Putamen (tissue), 1 donor: ENCODE measurements around the gene SLAIN1.

Source experiments
- DNase-seq: peaks from one replicate; pipeline ENCODE4 v3.0.0-alpha.2; 2016; ENCODE audit warnings: low spot score

Gene SLAIN1

DNA sequence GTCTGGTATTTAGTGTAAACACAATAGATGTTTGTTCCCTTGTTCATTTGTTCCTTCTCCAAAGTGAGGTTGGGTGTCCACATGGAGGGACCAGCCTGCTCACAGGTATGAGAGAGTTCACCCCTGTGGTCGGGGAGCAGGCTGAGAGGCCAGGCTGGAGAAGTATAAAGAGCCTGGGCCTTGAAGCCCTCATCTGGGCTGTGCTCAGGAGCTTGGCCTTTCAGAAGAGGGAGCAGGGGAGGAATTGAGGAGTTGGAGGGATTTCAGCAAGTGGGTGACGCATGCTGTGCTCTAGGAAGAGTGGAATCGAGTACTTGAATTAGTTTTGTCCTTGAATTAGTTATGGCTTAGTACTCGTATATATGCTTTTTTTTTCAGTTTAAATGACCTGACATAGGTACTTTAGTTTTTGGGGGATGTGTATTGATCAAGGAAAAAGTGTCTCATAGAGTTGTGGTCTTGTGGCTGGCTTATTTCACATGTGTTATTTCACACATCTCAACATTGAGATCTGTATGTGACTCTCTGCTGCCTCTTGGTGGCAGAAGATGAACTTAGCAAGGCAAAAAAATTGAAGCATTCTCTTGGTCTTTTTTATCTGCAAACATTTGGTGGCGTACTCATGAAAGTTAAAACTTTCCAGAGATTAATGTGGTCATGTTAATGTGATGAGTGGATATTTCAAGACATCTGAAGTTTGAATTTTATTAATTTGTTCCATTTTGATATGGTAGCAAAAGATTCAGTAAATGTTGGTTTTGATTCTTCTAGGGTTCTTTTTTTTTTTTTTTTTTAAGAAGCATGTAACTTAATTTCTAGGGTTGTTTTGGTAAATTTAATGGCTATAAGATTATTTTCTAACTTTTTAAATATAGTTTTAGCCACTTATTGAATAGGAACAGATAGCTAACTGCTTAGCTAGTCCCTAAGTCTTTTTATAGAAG lies 54.3 kb downstream of the SLAIN1 start:
- peak; percentile 80 for DNase-seq

DNA sequence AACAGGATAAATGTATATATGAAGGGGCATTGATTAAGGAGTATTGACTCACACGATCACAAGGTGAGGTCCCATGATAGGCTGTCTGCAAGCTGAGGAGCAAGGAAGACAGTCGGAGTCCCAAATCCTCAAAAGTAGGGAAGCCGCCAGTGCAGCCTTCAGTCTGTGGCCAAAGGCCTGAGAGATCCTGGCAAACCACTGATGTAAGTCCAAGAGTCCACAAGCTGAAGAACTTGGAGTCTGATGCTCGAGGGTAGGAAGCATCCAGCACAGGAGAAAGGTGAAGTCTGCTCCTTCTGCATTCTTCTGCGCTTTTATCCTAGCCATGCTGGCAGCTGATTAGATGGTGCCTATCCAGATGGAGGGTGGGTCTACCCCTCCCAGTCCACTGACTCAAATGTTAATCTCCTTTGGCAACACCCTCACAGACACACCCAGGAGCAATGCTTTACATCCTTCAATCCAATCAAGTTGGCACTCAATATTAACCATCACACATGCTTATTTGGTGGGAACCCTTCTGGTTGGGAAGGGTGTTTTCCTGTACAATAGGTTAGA lies 55.1 kb downstream of the SLAIN1 start:
- no peak for DNase-seq

DNA sequence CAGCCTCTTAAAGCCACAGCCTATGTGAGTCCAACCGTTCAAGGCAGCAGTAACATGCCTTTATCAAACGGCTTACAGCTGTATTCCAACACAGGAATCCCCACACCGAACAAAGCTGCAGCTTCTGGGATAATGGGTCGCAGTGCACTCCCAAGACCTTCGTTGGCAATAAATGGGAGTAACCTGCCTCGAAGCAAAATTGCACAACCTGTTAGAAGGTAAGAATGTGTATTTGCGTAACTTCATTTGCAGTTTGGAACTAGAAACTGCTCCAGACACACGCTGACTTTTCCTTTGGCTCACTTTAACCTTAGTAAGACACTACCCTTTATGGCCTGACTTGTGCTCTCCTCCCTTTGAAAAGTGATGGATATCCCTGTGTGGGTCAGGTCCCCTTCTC lies 63.4 kb downstream of the SLAIN1 start:
- DNase-seq: no peak

DNA sequence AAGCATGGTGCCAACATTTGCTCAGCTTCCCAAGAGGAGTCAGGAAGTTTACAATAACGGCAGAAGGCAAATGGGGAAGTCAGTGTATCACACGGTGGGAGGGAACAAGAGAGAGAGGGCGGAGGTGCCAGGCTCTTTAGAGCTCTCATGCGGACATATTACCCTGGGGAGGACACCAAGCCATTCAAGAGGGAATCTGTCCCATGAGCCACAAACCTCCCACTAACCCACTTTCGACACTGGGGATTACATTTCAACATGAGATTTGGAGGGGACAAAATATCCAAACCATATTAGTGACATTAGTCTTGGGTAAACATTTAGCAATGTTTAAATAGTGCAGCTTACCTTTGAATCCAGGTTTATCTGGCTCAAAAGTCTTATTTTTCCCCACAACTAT lies 69.9 kb downstream of the SLAIN1 start:
- no peak for DNase-seq

DNA sequence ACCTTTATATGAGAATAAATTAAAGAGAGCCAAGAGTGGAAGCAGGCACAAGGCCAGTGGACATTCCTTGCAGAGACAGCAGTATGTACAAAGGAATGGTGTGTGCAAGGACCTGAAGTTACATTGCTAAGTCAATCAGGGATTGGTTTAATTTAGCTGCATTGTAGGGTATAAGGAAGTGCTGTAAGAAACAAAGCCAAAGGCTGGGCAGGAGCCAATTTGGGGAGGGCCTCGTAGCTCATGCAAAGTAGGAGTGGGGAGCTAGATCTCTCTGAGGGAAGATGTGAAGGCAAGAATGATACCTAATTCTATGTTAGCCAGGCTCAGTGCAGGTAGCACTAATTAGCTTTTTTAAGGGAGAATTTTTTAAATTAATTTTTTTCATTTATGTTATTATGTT lies 76.7 kb downstream of the SLAIN1 start:
- no peak for DNase-seq

DNA sequence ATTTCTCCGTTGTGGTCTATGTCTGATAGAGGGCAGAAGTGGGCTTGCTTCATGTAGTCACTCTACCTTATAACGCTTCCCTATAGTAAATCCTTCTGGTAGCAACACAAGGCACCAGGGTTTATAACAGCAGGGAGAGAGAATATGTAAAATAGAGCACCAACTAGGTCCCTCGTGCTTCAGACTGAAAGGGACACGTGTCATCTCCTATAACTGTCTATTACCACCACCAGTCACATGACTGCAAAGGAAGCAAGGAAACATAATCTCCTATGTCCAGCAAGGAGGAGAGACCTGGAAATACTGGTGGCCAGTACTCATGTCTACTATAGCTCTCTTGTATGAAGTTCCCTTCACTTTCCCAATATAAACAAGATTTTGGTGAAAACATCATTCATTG lies 79.2 kb downstream of the SLAIN1 start:
- no peak for DNase-seq

DNA sequence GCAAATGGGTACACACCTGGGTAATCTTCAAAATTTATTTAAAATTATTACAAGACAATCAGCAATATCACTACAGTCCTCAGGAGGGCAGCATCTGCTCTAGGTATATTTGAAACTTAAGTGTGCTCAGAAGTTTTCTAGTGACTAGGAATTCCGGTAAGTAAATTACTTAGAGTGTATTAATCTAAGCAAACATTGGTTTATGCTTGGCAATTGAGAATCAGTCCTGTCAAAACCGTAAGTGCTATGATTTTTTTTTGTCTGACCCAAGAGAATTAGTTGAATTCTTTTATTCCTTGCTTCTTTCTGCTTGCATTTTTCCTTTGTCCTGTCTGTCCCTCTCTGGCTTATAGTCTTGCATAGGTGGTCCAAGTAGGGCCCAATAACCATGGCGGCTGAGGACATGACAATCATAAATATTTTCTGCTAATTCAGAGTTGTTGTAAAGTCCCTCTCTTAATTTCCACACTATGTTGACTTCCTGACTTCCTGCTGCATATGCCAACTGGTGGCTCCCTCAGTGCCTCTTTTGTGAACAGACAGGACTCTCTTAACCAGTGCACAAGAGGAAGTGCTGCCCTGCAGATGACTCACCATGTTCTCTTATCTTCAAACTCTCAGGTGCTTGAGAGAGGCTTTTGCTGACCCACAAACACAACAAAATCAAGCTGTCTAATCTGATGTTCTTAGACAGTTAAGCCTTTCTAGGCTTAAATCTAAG lies 82.2 kb downstream of the SLAIN1 start:
- DNase-seq: peak; percentile 42

DNA sequence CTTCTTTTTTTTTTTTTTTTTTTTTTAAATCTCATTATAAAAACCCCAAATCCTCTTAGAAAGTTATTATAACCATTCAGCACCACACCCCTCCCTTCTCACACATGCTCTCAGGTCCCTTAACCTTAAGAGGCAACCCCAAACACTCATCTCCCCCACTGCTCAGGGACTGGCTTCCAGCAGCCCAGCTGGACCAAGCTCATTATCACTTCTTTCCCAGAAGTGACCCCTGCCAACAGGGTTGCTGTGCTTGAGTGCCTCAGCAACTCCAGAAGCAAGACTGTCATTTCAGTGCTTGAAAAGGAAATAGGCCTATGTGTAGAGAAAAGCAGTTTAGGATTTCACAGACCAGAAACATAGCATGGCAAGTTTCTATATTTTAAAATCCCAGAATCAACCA lies 84.3 kb downstream of the SLAIN1 start:
- DNase-seq: peak; percentile 23

DNA sequence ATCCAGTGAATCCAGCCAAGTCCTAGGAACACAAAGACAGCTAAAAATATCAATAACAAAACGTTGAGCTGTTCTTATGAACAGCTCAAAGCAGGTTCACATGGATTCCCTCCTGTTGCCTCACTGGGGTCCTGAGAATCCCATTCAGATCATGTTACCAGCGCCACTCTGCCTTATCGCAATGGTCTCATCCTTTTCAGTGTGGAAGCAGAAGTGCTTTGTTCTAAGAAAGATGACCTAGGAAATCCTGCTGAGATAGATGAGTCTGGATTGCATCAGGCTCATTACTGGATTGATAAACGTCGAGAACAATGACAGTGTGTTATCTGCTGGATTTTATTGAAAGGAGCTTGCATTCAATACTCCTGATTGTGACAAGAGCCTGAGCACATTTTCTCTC lies 87.0 kb downstream of the SLAIN1 start:
- no peak for DNase-seq

DNA sequence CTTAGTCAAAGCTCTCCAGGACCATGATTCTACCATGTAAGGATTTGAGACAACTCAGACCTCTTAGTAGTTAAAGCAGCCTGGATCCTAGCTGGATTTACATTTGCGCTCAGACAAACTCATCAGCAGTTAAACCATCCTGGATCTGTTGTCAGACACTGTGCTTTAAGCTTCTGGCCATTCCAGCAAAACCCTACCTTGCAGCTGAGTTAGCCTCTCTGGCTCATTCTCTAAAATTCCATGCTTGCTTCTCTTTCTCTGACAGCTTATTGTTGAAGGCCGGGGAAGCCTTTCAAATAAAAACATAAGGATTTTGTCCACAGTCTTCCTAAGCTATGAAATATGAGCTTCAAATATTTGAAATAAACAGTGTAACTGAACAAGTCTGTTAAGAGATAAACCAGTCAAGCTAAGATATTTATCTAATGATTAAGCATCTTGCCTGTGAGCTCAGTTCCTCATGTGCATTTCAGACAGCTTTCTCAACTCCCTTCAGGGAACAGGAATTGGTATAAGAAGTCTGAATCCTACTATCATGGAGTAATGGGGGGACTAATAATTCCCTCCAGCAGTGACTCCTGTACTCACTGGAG lies 89.3 kb downstream of the SLAIN1 start:
- DNase-seq: no peak

DNA sequence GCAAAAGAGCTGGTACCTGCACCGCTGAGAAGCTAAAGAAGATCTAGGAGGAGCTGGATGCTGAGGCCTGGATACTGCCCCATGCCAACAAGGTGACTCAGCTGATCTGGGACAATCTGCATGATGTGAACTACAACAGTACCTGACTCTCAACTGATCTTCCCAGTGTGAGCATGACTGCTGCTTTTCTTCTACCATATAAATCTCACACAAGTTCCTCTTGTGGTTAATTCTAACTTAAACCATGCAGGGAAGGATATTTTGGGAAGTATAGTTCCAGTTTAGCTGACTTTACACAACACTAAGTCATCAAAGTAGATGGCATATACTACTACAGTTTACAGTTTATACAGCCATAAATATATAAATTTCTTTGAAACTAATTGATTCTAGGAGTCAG lies 91.9 kb downstream of the SLAIN1 start:
- no peak for DNase-seq

DNA sequence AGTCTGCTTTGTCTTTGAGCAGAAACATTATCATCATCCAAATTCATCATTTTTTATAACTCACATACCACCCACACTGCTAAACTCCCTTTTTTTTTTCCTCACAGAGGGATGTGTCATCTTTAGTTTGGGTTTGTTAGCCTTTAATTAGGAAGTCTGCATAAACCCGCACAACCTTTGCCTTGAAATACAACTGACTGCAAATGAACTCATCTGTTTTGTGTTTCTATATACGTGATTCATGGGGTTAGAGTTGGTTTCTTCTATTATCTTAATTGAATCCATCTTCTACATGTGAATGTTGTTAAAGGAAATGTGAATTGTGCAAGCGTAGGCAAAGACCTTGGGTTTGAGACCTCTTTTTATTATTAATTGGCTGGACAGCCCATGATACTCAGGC lies 102.7 kb downstream of the SLAIN1 start:
- no peak for DNase-seq

DNA sequence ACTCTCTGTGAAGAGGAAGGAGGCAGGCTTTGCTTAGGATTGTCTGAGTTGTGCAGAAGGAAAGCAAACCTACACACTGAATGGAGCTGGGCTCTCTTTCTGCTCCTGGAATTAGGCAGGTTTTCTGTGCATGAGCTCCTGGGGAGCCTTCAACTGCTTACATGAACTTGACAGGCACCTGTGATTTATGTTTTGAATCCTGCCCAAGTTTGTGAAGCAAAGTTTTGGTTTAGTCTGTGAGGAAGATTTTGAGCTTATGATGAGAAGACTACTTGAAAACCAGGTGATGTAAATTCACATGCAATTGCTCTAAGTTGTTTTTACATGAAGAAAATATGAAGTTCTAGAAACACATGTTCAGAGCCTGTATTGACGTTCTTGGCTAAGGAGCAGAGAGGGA lies 109.0 kb downstream of the SLAIN1 start:
- no peak for DNase-seq

DNA sequence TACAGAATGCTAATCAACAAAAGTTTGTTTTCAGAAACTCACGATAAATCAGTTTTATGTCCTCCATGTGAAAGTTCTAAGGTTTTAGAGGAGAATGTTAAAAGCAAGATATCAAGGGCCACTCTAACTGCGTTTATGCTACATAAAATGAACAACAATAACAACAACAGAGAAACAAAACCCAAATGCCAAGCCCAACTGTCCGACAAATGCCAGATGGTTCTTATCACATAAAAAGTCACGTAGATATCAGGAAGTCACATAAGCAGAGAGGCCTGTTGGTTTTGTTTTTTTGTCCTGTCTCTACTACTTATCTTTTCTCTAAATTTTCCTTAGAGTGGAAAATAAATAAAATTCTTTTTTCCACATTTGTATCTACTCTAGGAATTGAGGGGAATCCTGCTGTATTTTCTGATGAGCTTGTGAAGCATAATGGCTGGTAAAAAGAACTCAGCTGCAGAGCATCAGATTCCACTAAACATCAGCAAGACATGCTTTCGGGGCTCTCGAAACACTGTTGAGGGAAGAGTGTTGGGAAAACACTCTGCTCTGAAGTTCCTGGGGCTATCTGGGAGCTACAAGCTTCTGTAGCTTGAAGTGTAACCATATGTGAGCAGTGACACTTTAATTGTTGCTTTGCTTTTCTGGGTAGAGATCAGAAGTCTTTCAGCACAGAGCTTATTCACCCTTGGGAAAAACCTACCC lies 110.1 kb downstream of the SLAIN1 start:
- no peak for DNase-seq

DNA sequence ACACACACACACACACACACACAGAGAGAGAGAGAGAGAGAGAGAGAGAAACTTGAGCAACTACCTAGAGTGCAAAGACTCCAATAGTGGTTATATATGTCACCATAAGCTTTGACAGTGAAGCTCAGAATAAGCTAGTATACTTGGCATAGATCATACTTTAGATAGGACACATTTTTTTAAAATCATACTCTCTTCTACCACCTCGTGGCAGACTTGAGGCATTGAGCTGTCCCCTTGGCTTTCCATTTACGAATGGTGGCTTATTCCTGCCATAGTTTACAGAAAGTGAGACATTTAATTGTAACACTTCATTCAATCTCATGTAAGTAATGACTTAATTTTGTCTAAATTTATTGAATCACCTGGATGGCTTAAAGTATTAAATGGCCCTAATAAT lies 112.9 kb downstream of the SLAIN1 start:
- no peak for DNase-seq

DNA sequence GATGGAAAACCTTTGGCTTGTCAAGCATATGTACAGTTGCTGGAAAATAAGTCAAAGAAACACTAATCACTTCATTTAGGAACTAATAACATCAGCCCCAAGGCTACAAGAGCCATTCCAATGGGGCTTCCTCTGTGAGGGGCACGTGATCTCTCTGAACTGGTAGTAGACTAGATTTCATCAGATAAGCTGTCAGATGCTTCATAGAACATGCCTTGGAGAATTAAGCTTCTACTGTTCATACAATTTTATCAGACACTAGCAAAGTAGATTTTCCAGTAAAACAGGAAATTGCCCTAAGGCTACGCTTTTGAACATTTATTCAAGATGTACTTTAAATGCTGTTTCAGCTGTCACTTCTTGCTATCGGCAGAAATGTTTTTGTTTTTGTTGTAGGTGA lies 113.4 kb downstream of the SLAIN1 start:
- no peak for DNase-seq

DNA sequence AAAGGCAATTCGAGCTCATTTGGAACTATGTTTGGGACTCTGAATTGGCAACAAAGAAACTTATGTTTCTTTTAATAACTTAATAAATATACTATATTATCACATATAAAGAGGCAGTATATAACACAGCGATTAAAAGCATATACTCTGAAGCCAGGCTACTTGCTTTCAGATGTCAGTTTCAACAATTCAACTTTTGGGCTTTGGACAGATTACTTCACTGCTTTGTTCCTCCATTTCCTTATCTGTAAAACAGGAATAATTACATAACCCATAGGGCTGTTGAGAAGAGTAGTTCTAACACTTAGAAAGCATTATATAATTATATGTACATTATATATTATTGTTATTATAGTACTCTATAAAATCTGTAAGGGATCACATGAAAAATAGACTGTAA lies 113.9 kb downstream of the SLAIN1 start:
- no peak for DNase-seq

DNA sequence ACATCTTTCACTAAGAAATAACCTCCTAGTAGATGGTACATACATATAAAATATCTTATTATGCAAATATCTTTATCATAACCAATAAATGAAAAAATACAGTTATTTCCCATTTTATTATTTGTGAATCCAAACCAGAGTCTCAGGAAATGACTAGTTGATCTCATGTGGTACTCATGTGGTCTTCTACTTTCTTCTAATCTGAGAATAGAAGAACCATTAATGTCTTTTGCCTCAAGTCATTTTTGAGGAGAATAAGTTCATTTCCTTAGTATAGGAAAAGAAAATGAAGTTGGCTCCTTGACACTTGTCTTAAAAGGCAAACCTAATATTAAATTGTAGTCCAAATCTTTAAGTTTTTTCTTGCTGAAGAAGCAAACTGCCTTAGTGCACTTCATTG lies 114.5 kb downstream of the SLAIN1 start:
- no peak for DNase-seq
